ENCODE results near the gene ZNF888.
"Not testable (repeated sequence)": the region's sequence is repeated elsewhere in the genome, so short reads cannot be mapped to it uniquely, and the experiment has no call there.

Gene ZNF888

DNA sequence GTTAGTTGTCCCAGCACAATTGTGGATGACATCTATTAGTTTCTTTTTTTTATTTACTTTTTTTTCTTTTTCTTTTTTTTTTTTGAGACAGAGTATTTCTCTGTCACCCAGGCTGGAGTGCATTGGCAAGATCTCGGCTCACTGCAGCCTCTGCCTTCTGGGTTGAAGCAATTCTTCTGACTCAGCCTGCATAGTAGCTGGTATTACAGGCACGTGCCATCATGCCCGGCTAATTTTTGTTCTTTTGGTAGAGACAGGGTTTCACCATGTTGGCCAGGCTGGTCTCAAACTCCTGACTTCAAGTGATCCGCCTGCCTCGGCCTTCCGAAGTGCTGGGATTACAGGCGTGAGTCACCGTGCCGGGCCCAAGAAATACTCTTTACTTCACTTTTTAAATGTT, 1.4 kb upstream of the ZNF888 start:
- H3K27me3 ChIP-seq (ENCODE audit: insufficient read depth, low read length); H3K4me3 ChIP-seq (ENCODE audit: low read length); H2AFZ ChIP-seq (ENCODE audit: low read depth, low read length); H3K9me3 ChIP-seq (ENCODE audit: low read length); H3K4me1 ChIP-seq (ENCODE audit: insufficient read depth, low read length): not testable (repeated sequence)
- H3K36me3 ChIP-seq (ENCODE audit: insufficient read depth, low read length): peaks cover 16% of the 10 kb centered on the region

DNA sequence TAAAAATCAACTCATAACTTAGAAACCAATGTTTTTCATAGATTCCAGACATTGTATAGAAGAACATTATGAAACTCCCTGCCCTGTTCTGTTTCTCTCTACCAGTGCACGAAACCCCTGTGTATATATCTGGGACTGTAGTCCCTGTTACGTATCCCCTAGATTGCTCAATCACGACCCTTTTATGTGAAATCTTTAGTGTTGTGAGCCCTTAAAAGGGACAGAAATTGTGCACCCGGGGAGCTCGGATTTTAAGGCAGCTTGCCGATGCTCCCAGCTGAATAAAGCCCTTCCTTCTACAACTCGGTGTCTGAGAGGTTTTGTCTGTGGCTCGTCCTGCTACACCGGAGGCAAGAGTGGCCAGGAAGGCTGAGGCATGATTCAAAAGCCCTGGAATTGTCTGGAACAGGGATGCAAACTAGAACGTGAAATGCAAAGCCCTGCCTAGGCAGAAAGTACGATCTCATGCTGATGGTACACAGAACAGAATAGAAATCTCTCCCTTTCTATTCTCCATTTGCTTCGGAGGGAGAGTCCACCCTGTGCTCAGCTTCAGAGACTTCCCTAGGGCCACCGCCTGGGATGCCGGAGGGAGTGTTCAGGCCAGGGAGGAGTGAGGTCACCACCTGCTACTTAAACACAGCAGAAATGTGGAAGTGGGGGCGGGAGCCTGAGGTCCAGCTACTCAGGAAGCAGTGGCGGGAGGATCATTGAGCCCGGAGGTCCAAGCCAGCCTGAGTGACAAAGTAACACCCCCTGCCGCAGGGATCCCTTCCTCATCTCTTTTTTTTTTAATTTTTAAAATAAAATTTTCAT, 758 bp upstream of the ZNF888 start:
- Histone ChIP-seq H3K36me3 (ENCODE audit: insufficient read depth, low read length) (peaks cover 15% of the 10 kb centered on the region), H2AFZ (ENCODE audit: low read depth, low read length) (peak overlapping the region; percentile 89), H3K9me3 (ENCODE audit: low read length) (peaks cover 5% of the 10 kb centered on the region), H3K4me1 (ENCODE audit: insufficient read depth, low read length) (no peaks in the 10 kb centered on the region), H3K4me3 (ENCODE audit: low read length) (peak overlapping the region; percentile 65), H3K27me3 (ENCODE audit: insufficient read depth, low read length) (no peaks in the 10 kb centered on the region)

DNA sequence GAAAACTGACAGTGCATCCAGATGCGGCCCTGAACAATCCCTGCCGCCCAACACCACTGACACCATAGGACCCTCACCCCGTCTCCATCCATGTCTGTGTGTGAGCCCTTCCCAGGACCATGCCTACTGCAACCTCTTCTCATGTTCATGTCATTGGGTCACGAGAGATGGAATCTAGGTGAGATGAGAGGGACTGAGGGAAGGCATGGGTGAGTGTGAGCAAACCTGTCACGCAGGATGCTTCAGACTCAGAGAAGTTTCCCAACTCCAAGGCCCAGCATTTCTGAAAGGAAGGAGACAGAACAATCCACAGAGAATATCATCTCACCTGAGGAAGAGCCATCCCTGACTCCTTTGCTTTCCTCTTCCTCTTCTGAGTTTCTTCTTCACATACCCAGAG, 5.7 kb downstream of the ZNF888 start:
- Histone ChIP-seq H2AFZ (ENCODE audit: low read depth, low read length) (no peak overlapping the region), H3K36me3 (ENCODE audit: insufficient read depth, low read length) (peaks cover 15% of the 10 kb centered on the region), H3K9me3 (ENCODE audit: low read length) (peaks cover 5% of the 10 kb centered on the region)

DNA sequence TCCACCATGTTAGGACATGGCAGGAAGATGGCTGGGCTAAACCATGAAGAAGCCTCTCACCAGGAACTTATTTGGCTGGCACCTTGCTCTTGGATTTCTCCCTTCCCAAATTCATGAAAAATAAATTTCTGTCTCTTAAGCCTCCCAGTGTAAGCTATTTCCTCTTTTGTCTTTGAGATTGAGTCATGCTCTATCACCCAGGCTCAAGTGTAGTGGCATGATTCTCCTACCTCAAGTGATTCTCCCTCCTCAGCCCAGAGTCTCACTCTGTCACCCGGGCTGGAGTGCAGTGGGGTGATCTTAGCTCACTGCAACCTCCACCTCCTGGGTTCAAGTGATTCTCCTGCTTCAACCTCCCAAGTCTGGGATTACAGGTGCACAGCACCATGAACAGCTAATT, 12.6 kb downstream of the ZNF888 start:
- Histone ChIP-seq H2AFZ (ENCODE audit: low read depth, low read length) (no peak overlapping the region), H3K27me3 (ENCODE audit: insufficient read depth, low read length) (no peaks in the 10 kb centered on the region), H3K36me3 (ENCODE audit: insufficient read depth, low read length) (peaks cover 18% of the 10 kb centered on the region), H3K4me3 (ENCODE audit: low read length) (no peak overlapping the region), H3K4me1 (ENCODE audit: insufficient read depth, low read length) (no peaks in the 10 kb centered on the region), H3K9me3 (ENCODE audit: low read length) (peaks cover 5% of the 10 kb centered on the region)

More for the DNA sequence above, 5.7 kb downstream of the ZNF888 start:
- no peak overlapping the region for H3K4me3 ChIP-seq (ENCODE audit: low read length)
- H3K27me3 ChIP-seq (ENCODE audit: insufficient read depth, low read length): no peaks in the 10 kb centered on the region
- no peaks in the 10 kb centered on the region for H3K4me1 ChIP-seq (ENCODE audit: insufficient read depth, low read length)

DNA sequence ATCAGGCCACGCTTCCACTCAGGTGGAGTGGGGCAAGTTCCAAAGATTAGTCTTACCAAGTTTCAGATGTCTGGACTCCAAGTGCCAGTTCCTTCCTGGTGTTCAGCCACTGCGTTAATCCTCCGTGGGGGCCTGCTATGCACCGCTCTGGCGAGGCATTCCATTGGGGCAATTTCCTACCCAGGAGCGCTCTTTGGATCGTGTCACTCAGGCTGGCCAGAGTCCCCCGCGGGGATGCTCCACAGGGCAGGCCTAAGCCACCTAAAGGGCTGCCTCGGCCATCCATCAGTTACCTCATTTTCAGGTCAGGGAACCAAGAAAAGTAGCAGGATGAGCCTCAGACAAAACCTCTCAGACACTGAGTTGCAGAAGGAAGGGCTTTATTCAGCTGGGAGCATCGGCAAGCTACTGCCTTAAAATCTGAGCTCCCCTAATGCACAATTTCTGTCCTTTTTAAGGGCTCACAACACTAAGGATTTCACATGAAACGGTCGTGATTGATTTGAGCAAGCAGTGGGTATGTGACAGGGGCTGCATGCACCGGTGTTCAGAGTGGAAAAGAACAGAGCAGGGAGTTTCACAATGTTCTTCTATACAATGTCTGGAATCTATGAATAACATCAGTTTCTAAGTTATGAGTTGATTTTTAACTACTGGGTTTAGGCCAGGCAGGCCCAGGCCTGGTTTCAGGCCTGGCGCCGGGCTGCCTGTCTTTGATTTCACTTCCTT, 19.0 kb downstream of the ZNF888 start:
- H3K27me3 ChIP-seq (ENCODE audit: insufficient read depth, low read length); H2AFZ ChIP-seq (ENCODE audit: low read depth, low read length); H3K9me3 ChIP-seq (ENCODE audit: low read length); H3K4me1 ChIP-seq (ENCODE audit: insufficient read depth, low read length); H3K4me3 ChIP-seq (ENCODE audit: low read length): not testable (repeated sequence)
- peaks cover 14% of the 10 kb centered on the region for H3K36me3 ChIP-seq (ENCODE audit: insufficient read depth, low read length)

DNA sequence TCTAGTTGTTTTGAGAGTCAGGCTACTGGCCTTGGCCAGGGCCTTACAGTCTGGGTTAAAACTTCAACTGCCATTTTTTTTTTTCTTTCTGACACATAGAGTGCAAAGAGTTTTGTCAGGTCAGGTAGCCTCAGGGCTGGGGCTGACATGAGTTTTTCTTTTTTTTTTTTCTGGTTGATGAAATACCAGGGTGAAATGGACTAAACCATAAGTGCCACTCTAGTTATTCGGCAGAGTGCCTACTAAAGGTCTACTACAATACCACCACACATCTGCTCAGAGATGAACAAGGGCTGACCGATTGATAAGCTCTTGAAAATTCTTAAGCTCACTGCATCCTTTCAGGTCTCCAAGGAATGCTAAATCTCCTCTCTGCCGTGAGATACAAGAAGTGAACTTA, 21.4 kb downstream of the ZNF888 start:
- Histone ChIP-seq H3K36me3 (ENCODE audit: insufficient read depth, low read length) (peaks cover 6% of the 10 kb centered on the region), H3K27me3 (ENCODE audit: insufficient read depth, low read length) (no peaks in the 10 kb centered on the region)

GRCh38 chr19:52898596-52898995, 24.6 kb downstream of the ZNF888 start:
- H3K36me3 ChIP-seq (ENCODE audit: insufficient read depth, low read length): peaks cover 11% of the 10 kb centered on the region
- H2AFZ ChIP-seq (ENCODE audit: low read depth, low read length); H3K4me1 ChIP-seq (ENCODE audit: insufficient read depth, low read length); H3K4me3 ChIP-seq (ENCODE audit: low read length); H3K9me3 ChIP-seq (ENCODE audit: low read length); H3K27me3 ChIP-seq (ENCODE audit: insufficient read depth, low read length): not testable (repeated sequence)

More for the DNA sequence above, 21.4 kb downstream of the ZNF888 start:
- no peak overlapping the region for H3K4me3 ChIP-seq (ENCODE audit: low read length)
- no peaks in the 10 kb centered on the region for H3K9me3 ChIP-seq (ENCODE audit: low read length)
- H2AFZ ChIP-seq (ENCODE audit: low read depth, low read length): no peak overlapping the region
- peaks cover 3% of the 10 kb centered on the region for H3K4me1 ChIP-seq (ENCODE audit: insufficient read depth, low read length)

DNA sequence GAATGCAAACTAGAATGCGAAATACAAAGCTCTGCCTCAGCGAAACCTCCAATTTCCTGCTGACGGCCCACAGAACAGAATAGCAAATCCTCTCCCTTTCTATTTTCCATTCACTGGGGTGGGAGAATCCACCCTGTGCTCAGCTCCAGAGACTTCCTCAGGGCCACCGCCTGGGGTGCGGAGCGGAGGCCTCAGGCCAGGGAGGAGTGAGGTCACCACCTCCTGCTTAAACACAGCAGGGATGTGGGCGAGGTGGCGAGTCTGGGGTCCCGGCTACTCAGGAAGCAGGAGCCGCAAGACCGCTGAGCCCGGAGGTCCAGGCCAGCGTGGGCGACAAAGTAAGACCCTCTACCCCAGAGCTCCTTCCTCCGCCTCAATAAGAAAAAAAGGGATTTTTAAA, 25.1 kb downstream of the ZNF888 start:
- Histone ChIP-seq H3K27me3 (ENCODE audit: insufficient read depth, low read length) (no peaks in the 10 kb centered on the region), H3K36me3 (ENCODE audit: insufficient read depth, low read length) (peaks cover 16% of the 10 kb centered on the region), H3K4me3 (ENCODE audit: low read length) (peak overlapping the region; percentile 89), H3K4me1 (ENCODE audit: insufficient read depth, low read length) (peaks cover 6% of the 10 kb centered on the region), H2AFZ (ENCODE audit: low read depth, low read length) (peak overlapping the region; percentile 56), H3K9me3 (ENCODE audit: low read length) (no peaks in the 10 kb centered on the region)

- H3K9me3 ChIP-seq (ENCODE audit: low read length): no peaks in the 10 kb centered on the region
- peak within 1 kb of the TSS; percentile 89 for H3K4me3 ChIP-seq (ENCODE audit: low read length)
- H2AFZ ChIP-seq (ENCODE audit: low read depth, low read length): peak within 1 kb of the TSS; percentile 56
Observed at GRCh38 chr19:52897138-52897935, 25.9 kb downstream of the ZNF888 start, which contains the start of gene ZNF320. Gene ZNF320, minus strand, starts transcription at chr19:52897635. Its CDS starts 7,380 bp downstream, at chr19:52890255.

GRCh38 chr19:52896431-52897137, 26.6 kb downstream of the ZNF888 start:
- Histone ChIP-seq H3K27me3 (ENCODE audit: insufficient read depth, low read length) (no peaks in the 10 kb centered on the region), H3K4me3 (ENCODE audit: low read length) (peak overlapping the region; percentile 89), H3K4me1 (ENCODE audit: insufficient read depth, low read length) (peaks cover 6% of the 10 kb centered on the region), H3K9me3 (ENCODE audit: low read length) (no peaks in the 10 kb centered on the region), H2AFZ (ENCODE audit: low read depth, low read length) (peak overlapping the region; percentile 56), H3K36me3 (ENCODE audit: insufficient read depth, low read length) (peaks cover 24% of the 10 kb centered on the region)

More at GRCh38 chr19:52897138-52897935, 25.9 kb downstream of the ZNF888 start, which contains the start of gene ZNF320:
- peaks cover 17% of the 10 kb centered on the region for H3K36me3 ChIP-seq (ENCODE audit: insufficient read depth, low read length)
- peaks cover 6% of the 10 kb centered on the region for H3K4me1 ChIP-seq (ENCODE audit: insufficient read depth, low read length)
- H3K27me3 ChIP-seq (ENCODE audit: insufficient read depth, low read length): no peaks in the 10 kb centered on the region

DNA sequence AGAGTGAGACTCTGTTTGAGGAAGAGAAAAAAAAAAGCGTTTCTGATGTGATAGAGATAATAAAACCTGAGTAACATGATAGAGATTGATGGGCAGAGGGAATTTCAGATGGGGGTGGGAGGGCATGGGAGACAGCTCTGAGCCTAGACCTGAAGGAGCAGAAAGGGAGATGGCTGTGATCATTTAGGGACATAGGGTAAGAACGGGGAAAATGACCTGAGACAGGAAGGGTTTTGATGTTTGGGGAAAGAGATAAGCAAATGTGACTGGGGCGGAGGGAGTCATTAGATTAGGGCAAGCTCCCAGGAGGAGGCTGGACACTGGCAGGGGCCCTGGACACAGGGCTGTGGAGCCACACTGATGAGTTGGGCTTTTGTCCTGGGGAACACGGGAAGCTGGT, 31.9 kb downstream of the ZNF888 start:
- Histone ChIP-seq H2AFZ (ENCODE audit: low read depth, low read length) (no peak overlapping the region), H3K4me1 (ENCODE audit: insufficient read depth, low read length) (peaks cover under 1% of the 10 kb centered on the region), H3K36me3 (ENCODE audit: insufficient read depth, low read length) (peaks cover 66% of the 10 kb centered on the region), H3K9me3 (ENCODE audit: low read length) (peaks cover 23% of the 10 kb centered on the region), H3K4me3 (ENCODE audit: low read length) (no peak overlapping the region), H3K27me3 (ENCODE audit: insufficient read depth, low read length) (no peaks in the 10 kb centered on the region)

DNA sequence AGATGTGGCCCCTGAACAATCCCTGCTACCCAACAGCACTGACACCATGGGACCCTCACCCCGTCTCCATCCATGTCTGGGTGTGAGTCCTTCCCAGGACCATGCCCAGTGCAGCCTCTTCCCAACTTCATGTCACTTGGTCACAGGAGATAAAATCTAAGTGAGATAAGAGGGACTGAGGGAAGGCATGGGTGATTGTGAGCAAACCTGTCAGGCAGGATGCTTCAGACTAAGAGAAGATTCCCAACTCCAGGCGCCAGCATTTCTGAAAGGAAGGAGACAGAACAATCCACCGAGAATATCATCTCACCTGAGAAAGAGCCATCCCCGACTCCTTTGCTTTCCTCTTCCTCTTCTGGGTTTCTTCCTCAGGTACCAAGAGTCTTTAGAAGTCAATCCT, 33.3 kb downstream of the ZNF888 start:
- Histone ChIP-seq H3K4me1 (ENCODE audit: insufficient read depth, low read length) (no peaks in the 10 kb centered on the region), H3K36me3 (ENCODE audit: insufficient read depth, low read length) (peaks cover 72% of the 10 kb centered on the region), H2AFZ (ENCODE audit: low read depth, low read length) (no peak overlapping the region), H3K4me3 (ENCODE audit: low read length) (no peak overlapping the region), H3K27me3 (ENCODE audit: insufficient read depth, low read length) (no peaks in the 10 kb centered on the region), H3K9me3 (ENCODE audit: low read length) (peaks cover 27% of the 10 kb centered on the region)

All from neuron (in vitro differentiated cells).